ENCODE data around the gene PACRG.

- TF ChIP-seq CTCF (IDR thresholded peaks at IDR 0.05; ENCODE audit: insufficient read depth, low read length, poor library complexity, severe bottlenecking): no peak
- TF ChIP-seq EZH2phosphoT487 (conservative IDR thresholded peaks at IDR 0.05; ENCODE audit: low read length): no peak
Observed at GRCh38 chr6:163285691-163286090, 557.9 kb downstream of the PACRG start.
